Inflammatory macrophage treated with lipopolysaccharide for 4 hours (primary cell): Measurements from ENCODE around the gene ARMC7.
A peak's percentile ranks its signal among the peaks of the same experiment; 100 is the strongest.
"Not testable (repeated sequence)": the region's sequence is repeated elsewhere in the genome, so short reads cannot be mapped to it uniquely, and the experiment has no call there.

Experiments
- DNase-seq: peaks from one replicate; pipeline ENCODE4 v3.0.0-alpha.2; 2020

The ARMC7 gene

GRCh38 chr17:75102385-75102821, 7.4 kb upstream of the ARMC7 start:
- DNase-seq: peak; percentile 63

DNA sequence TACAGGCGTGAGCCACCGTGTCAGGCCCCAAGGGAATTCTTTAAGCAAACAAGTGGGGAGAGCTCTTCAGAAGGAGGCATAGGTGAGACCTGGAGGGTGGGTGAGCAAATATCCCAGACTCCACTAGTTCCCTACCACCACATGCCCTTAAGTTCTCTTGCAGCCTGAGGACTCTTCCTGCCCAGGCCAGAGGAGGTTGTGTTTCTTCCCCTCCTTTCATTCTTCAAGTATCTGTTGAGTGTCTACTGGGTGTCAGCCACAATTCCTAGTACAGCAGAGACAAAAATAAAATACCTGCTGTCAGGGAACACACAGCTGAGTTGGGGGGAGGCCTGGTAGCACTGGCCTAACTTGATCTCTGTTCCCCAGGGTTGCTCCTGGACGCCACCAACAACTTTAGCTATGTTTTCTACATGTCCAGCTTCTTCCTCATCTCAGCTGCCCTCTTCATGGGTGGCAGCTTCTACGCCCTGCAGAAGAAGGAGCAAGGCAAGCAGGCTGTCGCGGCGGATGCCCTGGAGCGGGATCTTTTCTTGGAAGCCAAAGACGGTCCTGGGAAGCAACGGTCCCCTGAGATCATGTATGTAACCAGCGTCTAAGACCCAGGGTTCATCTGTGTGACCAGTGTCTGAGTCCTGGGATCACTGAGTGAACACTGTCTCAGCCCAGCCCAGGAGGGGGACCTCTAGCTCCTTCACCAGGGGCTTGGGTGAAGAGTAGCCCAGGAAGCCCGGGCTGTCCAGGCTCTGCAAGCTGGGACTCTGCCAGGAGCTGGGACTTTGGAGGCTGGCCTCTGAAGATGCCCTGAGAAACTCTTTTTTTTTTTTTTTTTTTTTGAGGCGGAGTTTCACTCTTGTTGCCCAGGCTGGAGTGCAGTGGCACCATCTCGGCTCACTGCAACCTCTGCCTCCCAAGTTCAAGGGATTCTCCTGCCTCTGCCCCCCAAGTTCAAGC, 5.9 kb upstream of the ARMC7 start:
- DNase-seq: no peak

DNA sequence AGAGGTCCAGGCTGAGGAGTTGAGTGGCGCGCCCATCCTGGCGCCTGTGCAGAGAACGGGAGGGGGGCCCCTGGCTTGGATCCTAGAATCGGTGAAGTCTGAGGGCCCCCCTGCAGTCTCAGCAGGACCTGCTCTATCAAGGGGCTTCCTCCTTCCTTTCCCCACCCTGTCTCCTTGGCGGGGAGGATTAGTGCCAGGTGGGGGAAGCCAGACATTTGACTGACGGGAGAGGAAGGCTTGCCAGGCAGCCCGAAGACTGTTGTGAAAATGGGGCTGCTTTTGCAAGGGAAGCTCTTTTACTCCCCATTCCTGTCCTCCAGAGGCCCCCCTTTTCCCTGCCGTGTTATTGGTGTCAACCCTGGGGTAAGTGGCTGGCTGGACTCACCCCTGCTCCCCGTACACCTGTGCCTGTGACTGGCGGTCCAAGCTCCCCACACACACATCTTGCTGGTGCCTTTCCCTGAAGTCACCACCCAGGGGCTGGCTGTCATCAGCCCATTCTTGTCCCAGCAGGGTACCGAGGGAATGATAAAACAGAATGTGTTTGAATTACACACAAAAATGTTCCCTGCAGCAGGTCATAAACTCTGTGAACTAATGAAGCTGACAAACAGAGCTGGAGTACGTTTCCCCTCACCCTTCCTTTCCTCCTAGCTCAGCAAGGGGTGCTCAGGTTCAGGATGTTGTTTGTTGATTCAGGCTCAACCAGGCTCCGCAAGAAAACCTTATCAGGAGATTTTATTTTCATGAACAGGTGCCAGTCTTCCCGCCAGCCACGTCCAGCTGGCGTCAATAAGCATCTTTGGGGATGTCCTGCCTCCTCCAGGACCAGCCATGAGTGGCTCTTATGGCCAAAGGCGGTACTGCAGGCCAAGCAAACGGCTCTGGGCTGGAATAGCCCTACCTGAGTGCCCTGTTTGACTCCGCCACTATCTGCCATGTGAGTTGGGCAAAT, 4.4 kb upstream of the ARMC7 start:
- peak; percentile 44 for DNase-seq

GRCh38 chr17:75108193-75108592, 1.6 kb upstream of the ARMC7 start:
- no peak for DNase-seq

- no peak for DNase-seq
Observed at GRCh38 chr17:75109046-75109406, 743 bp upstream of the ARMC7 start.

DNA sequence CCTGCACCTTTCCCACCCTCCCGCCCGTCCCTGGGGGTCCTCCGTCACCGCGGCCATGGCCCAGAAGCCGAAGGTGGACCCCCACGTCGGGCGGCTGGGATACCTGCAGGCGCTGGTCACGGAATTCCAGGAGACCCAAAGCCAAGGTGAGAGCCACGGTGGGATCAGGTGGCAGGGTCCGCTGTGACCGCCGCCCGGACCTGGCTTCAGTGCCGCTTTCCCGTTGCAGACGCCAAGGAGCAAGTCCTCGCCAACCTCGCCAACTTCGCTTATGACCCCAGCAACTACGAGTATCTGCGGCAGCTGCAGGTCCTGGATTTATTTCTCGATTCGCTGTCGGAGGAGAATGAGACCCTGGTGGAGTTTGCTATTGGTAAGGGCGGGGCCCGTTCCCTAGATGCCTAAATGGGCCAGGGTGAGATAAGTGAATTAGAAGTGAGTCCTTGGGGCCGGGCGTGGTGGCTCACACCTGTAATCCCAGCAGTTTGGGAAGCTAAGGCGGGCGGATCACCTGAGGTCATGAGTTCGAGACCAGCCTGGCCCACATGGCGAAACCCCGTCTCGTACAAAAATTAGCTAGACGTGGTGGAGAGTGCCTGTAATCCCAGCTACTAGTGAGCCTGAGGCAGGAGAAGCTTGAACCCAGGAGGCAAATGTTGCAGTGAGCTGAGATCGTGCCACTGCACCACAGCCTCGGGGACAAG, 617 bp downstream of the ARMC7 start:
- no peak for DNase-seq

GRCh38 chr17:75111777-75112335, 2.1 kb downstream of the ARMC7 start:
- DNase-seq: peak; percentile 46

DNA sequence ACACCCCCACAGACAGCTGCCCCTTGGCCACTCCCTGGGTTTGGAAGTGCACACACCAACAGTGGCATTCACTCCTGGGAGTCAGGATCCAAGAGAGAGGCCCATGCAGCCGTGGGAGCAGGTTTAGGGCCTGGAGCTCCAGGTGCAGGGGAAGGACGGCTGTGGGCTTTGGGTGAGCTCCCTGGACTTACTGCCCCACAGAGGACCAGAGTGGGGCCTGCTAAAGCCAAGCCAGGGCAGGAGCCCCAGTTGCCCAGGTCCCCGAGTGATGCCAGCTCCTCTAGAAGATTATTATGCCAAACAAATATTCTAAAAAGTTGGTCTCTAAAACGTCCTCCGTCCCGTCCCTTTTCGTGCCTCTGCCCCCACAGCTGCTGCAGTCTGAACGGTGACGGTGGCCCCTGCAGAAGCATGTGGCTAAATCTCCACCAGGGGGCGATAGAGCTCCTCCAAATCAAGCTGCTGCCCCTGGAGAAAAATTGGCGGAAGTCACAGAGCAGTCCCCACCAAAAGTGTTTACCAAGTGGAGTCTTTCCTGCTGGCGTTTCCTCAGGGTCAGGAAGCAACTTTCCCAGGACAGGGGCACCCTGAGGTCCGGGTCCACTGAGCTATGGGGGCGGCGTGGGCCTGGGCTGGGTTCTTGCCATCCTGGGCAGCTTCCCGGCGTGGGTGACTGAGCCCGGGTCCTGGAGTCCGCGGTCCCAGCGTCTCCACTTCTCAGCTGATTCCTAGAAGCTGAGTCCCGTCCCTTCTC, 4.2 kb downstream of the ARMC7 start:
- peak; percentile 86 for DNase-seq

DNA sequence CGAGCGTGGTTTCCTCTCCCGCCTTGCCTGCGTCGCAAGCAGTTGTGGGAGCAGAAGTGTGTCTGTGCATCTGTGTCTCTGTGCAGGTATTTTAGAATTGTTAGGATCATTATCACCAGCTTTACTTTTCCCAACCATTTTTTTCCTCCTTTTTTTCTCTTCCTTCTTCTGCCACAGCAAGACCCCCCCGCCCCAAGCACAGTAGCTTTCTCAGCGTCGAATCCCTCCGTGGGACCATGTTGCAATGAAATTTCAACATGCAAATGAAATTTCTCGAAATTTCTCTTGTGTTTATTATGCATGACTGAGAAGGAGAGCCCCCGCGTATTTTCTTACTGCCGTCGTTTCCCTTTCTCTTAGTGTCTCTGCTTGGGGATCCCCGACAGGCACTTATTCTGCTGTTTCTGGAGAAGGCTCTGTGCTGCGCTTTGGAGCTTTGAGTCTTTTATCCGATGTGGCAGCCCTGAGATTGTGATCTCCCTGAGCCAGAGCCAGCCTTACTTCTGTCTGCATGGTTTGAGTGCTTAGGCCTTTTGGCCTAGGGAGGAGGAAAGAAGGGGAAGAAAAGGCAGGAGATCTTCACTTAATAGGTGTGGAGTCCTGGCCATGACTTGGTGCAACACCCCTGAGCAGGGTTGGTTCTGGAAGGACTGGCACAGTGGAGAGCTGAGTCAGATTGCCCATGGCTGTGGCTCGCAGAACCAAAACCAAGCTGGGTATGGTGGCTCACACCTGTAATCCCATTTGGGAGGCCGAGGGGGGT, 5.0 kb downstream of the ARMC7 start:
- peak; percentile 60 for DNase-seq

- no peak for DNase-seq
Observed at GRCh38 chr17:75115555-75115954, 5.8 kb downstream of the ARMC7 start.

DNA sequence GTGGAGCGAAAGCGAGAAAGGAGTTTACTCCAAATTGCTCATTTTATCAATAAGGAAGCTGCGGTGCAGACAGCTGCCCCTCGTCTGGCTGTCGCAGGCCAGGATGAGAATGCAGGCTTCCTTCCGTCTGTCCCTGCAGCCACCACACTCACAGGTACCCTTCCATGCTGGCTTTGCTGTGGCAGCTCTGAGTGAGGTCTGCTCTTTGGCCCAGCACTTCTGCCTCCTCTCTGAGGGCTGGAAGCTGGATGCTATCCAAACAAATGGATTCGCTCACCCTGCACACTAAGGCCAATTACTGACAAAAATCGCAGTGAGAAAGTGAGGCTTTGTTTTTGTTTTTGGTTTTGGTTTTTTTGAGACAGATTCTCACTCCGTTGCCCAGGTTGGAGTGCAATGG, 7.0 kb downstream of the ARMC7 start:
- no peak for DNase-seq

- DNase-seq: no peak
Observed at GRCh38 chr17:75118307-75118706, 8.5 kb downstream of the ARMC7 start.

DNA sequence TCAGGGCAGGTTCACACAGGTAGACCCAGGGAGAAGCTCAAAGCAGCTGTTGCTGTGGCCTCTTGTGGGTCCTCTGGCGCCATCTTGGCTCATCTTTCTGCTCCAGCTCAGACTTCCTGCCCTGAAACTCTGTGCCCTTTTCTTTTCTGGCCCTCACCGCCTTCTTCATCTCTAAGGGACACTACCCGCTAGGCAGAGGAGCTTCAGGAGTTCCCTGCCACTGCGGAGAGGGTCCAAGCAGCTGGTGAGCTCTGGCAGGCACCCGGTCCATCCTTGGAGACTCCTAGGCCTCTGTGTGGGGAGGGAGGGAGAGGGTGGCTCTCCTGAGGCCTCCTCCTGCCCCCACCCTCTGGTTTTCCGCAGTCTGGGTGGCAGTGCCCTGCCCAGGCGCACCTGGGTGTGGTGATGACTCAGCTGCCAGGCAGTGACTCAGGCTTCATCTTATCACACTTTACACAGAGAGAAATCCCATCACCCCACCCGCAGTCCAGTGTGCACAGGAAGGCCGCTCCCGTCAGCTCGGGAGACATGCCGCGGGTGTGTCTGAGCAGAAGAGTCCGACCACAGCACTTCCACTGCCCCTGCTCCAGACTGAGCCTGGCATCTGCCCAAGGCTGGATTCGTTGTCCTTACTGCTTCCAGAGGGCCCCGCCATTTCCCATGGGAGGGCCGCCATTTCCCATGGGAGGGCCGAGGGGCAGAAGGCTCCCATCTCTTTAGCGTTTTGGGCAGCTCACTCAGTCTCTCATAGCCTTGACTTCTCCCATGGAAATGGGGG, 14.5 kb downstream of the ARMC7 start:
- no peak for DNase-seq

DNA sequence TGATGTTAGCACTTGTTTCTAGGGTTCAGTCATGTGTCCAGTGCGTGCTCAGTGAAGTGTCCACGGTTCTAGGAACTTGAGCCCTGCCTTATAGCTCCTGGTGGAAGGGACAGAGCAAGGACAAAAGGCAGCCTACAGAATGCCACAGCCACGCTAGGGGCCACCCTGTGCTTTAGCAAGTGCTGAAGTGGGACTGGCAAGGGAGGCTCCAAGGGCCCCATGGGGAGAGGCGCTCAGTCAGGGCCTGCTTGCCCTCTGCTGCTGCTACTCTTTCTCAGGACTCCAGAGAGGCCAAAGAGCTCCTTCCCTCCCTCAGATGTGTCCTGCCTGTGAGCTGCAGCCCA, 15.0 kb downstream of the ARMC7 start:
- no peak for DNase-seq

DNA sequence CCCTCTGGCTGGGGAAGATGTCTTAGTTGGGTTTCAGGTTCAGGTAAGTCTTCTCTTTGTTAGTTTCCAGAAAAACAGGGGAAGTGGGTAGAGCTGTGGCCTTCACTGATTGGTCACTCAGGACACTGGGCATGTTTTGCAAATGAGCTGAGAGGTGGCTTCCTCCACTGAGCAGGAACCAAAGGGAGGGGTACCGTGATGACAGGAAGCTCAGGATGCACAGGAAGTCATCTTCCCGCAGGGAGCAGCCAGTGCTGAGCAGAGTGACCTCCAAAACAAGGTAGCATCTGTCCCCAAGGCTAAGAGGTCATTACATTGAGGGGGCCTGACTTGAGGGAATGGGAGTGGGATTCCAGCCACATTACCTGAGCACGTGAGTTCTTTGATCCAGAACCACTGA, 16.2 kb downstream of the ARMC7 start:
- no peak for DNase-seq

- DNase-seq: no peak
Observed at GRCh38 chr17:75126954-75127353, 17.2 kb downstream of the ARMC7 start.

GRCh38 chr17:75127936-75128335, 18.2 kb downstream of the ARMC7 start:
- not testable (repeated sequence) for DNase-seq

GRCh38 chr17:75128694-75129505, 19.1 kb downstream of the ARMC7 start:
- no peak for DNase-seq

GRCh38 chr17:75129576-75129975, 19.8 kb downstream of the ARMC7 start:
- no peak for DNase-seq
